Activated naive CD4-positive, alpha-beta T cell (primary cell): Measurements from ENCODE around the gene GMIP.
A peak's percentile ranks its signal among the peaks of the same experiment; 100 is the strongest.
"Not testable (repeated sequence)": the region's sequence is repeated elsewhere in the genome, so short reads cannot be mapped to it uniquely, and the experiment has no call there.

ENCODE experiments used
- DNase-seq, 4 experiments: peaks; one replicate each; lab custom pipeline; 2025; lab: John Stamatoyannopoulos, UW

GMIP gene

GRCh38 chr19:19634516-19635312, 8.7 kb downstream of the GMIP start:
- no peak for DNase-seq

- no peak for DNase-seq
These were observed 9.5 kb downstream of the GMIP start for GRCh38 chr19:19633711-19634515.

GRCh38 chr19:19632661-19633060, 10.8 kb downstream of the GMIP start:
- no peak for DNase-seq

- no peak for DNase-seq
These were observed 12.1 kb downstream of the GMIP start for GRCh38 chr19:19631346-19631745.

GRCh38 chr19:19630426-19630825, 13.0 kb downstream of the GMIP start:
- no peak for DNase-seq

GRCh38 chr19:19630062-19630414, 13.4 kb downstream of the GMIP start:
- no peak for DNase-seq

- peak in 3 of 4 experiments; percentile 17 to 42 (median 18) for DNase-seq
These were observed 14.8 kb downstream of the GMIP start for GRCh38 chr19:19628501-19629134.

- DNase-seq, result peak in 3 of 4 experiments; percentile 22 to 85 (median 65)
These were observed 15.6 kb downstream of the GMIP start, which contains the start of gene LPAR2 for GRCh38 chr19:19627621-19628500. Gene LPAR2 (minus strand): TSS chr19:19628220. CDS start chr19:19627275, 945 bp downstream.

- DNase-seq, result no peak
These were observed 16.7 kb downstream of the GMIP start for GRCh38 chr19:19626516-19627472.

GRCh38 chr19:19624032-19624570, 19.4 kb downstream of the GMIP start:
- DNase-seq, result no peak

- no peak for DNase-seq
These were observed 20.1 kb downstream of the GMIP start for GRCh38 chr19:19623383-19623782.

GRCh38 chr19:19619849-19620210, 23.6 kb downstream of the GMIP start:
- no peak for DNase-seq

- DNase-seq, result no peak
These were observed 24.1 kb downstream of the GMIP start for GRCh38 chr19:19619181-19619848.

- peak; percentile 91 to 99 (median 97) for DNase-seq
These were observed 25.0 kb downstream of the GMIP start, which contains the start of gene PBX4 for GRCh38 chr19:19618219-19619051. Gene PBX4 (minus strand): TSS chr19:19618687. CDS start chr19:19618629, 58 bp downstream.

- no peak for DNase-seq
These were observed 28.4 kb downstream of the GMIP start for GRCh38 chr19:19615086-19615485.

- DNase-seq, result no peak
These were observed 30.0 kb downstream of the GMIP start for GRCh38 chr19:19613506-19613905.

- DNase-seq, result no peak
These were observed 32.9 kb downstream of the GMIP start for GRCh38 chr19:19610376-19611202.

- not testable (repeated sequence) for DNase-seq
These were observed 36.8 kb downstream of the GMIP start for GRCh38 chr19:19606686-19607085.
